Choroid plexus epithelial cell (primary cell): Measurements from ENCODE around the gene CFAP54.
A peak's percentile ranks its signal among the peaks of the same experiment; 100 is the strongest.

Experiments used
- DNase-seq: peaks from one replicate; pipeline ENCODE4 v3.0.0-alpha.2; 2010; ENCODE audit warnings: low read depth
- H3K4me3 ChIP-seq: 2 replicates; pipeline ENCODE4 v1.5.1; 2011; ENCODE audit warnings: low read depth, mild to moderate bottlenecking, control low read depth, low read length, moderate library complexity
- CTCF ChIP-seq: conservative IDR thresholded peaks from 2 replicates; pipeline ENCODE4 v1.5.1; 2011; ENCODE audit warnings: low read depth, mild to moderate bottlenecking, control low read depth, inconsistent platforms, low read length, moderate library complexity

Gene CFAP54

GRCh38 chr12:96907671-96908422 lies 418.5 kb downstream of the CFAP54 start:
- DNase-seq = peak; percentile 37
- no peak for TF ChIP-seq CTCF
- peak overlapping the region; percentile 97 for H3K4me3 ChIP-seq

- no peak overlapping the region for H3K4me3 ChIP-seq
- DNase-seq = no peak
- TF ChIP-seq CTCF = no peak
Observed at GRCh38 chr12:96908423-96908675, 419.0 kb downstream of the CFAP54 start.

GRCh38 chr12:96912261-96912660 lies 422.9 kb downstream of the CFAP54 start:
- no peak overlapping the region for H3K4me3 ChIP-seq
- no peak for TF ChIP-seq CTCF
- DNase-seq = no peak

GRCh38 chr12:96912943-96913342 lies 423.6 kb downstream of the CFAP54 start:
- no peak for TF ChIP-seq CTCF
- H3K4me3 ChIP-seq = no peak overlapping the region
- no peak for DNase-seq

- no peak for TF ChIP-seq CTCF
- DNase-seq = no peak
- no peak overlapping the region for H3K4me3 ChIP-seq
Observed at GRCh38 chr12:96919510-96920210, 430.3 kb downstream of the CFAP54 start.
